Neural progenitor cell (in vitro differentiated cells): ENCODE results near the gene ABHD3. TPM values are rescaled to one million over a fixed set of nuclear protein-coding genes. Genes with fewer than 3 reads are reported as not detected.
"Not testable (repeated sequence)": the region's sequence is repeated elsewhere in the genome, so short reads cannot be mapped to it uniquely, and the experiment has no call there.

Experiments
- DNase-seq: peaks from one replicate; pipeline ENCODE4 v3.0.0-alpha.2; 2016; ENCODE audit warnings: low spot score
- H2AFZ ChIP-seq: fragments of 200-600 bp; sonication (generic); replicated peaks from 2 replicates; pipeline ENCODE4 v1.6.1; 2016; ENCODE audit warnings: antibody characterized with exemption
- H3F3A ChIP-seq: fragments of 200-600 bp; sonication (generic); 2 replicates; pipeline ENCODE4 v1.6.1; 2016; ENCODE audit warnings: antibody characterized with exemption, low read depth
- H3K27ac ChIP-seq: fragments of 200-600 bp; sonication (generic); 2 replicates; pipeline ENCODE4 v1.5.1; 2016; ENCODE audit warnings: mild to moderate bottlenecking
- H3K27me3 ChIP-seq: fragments of 200-600 bp; sonication (generic); 2 replicates; pipeline ENCODE4 v1.6.1; 2016; ENCODE audit warnings: mild to moderate bottlenecking, moderate library complexity
- H3K36me3 ChIP-seq: fragments of 200-600 bp; sonication (generic); 2 replicates; pipeline ENCODE4 v1.5.1; 2016
- H3K4me1 ChIP-seq: fragments of 200-600 bp; sonication (generic); 2 replicates; pipeline ENCODE4 v1.6.1; 2016; ENCODE audit warnings: mixed run types
- H3K4me2 ChIP-seq: fragments of 200-600 bp; sonication (generic); 2 replicates; pipeline ENCODE4 v1.6.1; 2016
- H3K4me3 ChIP-seq: fragments of 200-600 bp; sonication (generic); 2 replicates; pipeline ENCODE4 v1.5.1; 2016
- H3K79me2 ChIP-seq: fragments of 200-600 bp; sonication (generic); 2 replicates; pipeline ENCODE4 v1.6.1; 2016; ENCODE audit warnings: low read depth
- H3K9ac ChIP-seq: fragments of 200-600 bp; sonication (generic); 2 replicates; pipeline ENCODE4 v1.6.1; 2016
- H3K9me3 ChIP-seq: fragments of 200-600 bp; sonication (generic); 2 replicates; pipeline ENCODE4 v1.5.1; 2016; ENCODE audit warnings: low read depth
- H4K20me1 ChIP-seq: fragments of 200-600 bp; sonication (generic); 2 replicates; pipeline ENCODE4 v1.6.1; 2016; ENCODE audit warnings: low read depth
- H3K27ac Mint-ChIP-seq: 3 replicates; pipeline ENCODE4 v1.8.0; 2021; ENCODE audit warnings: mixed read lengths
- H3K27me3 Mint-ChIP-seq: 2 replicates; pipeline ENCODE4 v1.8.0; 2022; ENCODE audit warnings: low read depth, mild to moderate bottlenecking, inconsistent platforms, moderate library complexity, mixed read lengths; ENCODE audit not compliant: insufficient read depth
- H3K36me3 Mint-ChIP-seq: 3 replicates; pipeline ENCODE4 v1.8.0; 2021; ENCODE audit warnings: mixed read lengths
- H3K4me1 Mint-ChIP-seq: 3 replicates; pipeline ENCODE4 v1.8.0; 2021; ENCODE audit warnings: mixed read lengths
- H3K4me3 Mint-ChIP-seq: 3 replicates; pipeline ENCODE4 v1.8.0; 2021; ENCODE audit warnings: mild to moderate bottlenecking, moderate library complexity, mixed read lengths
- H3K9me3 Mint-ChIP-seq: 3 replicates; pipeline ENCODE4 v1.8.0; 2020; ENCODE audit warnings: mixed read lengths
- EZH2 ChIP-seq: fragments of 200-600 bp; sonication (generic); IDR thresholded peaks from 2 replicates; pipeline ENCODE4 v1.6.1; 2017; ENCODE audit warnings: antibody characterized with exemption, mild to moderate bottlenecking, moderate library complexity
- EZH2phosphoT487 ChIP-seq: fragments of 200-600 bp; sonication (generic); IDR thresholded peaks from 2 replicates; pipeline ENCODE4 v1.6.1; 2017; ENCODE audit warnings: antibody characterized with exemption
- total RNA-seq: library from RNA; depleted of rRNA; stranded (reverse); fragments of >200 nt; gene quantifications from 2 replicates; pipeline ENCODE4 v1.2.3, GENCODE V29; 2015; ENCODE audit warnings: low replicate concordance
- TF ChIP-seq, protein P1 (sequence below): fragments of 200-600 bp; sonication (generic); IDR thresholded peaks from 2 replicates; pipeline ENCODE4 v1.5.1; 2017; ENCODE audit warnings: antibody characterized with exemption, mild to moderate bottlenecking

ABHD3 gene
- total RNA-seq, 1 donor from 2014 or later, result 21.0 TPM

DNA sequence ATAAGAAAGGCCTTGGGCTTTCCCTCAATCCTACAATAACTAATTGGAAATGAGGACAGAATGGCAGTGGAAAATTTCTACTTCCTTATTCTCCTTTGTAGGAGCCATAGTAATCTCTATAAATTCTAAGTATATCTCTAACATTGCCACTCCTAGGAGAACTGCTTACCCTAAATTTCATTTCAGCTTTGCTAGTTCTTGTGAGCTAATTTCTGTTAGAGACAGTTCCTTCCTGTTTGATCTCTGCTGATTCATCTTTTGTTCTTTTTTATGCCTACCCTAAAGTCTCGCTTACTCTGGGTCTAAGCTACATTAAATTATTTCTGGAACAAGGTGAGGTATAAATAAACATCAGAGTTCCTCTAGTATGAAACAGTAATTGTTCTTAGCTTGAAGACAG is 25.7 kb downstream of the ABHD3 start:
- H3K4me1 Mint-ChIP-seq, result peaks cover 10% of the 10 kb centered on the region
- H3K27me3 Mint-ChIP-seq, result peaks cover 3% of the 10 kb centered on the region
- Histone ChIP-seq H3K4me3 (no peak overlapping the region), H3K4me2 (no peak overlapping the region), H3K4me1 (peaks cover 21% of the 10 kb centered on the region), H3K9me3 (no peaks in the 10 kb centered on the region), H3K27me3 (no peaks in the 10 kb centered on the region), H2AFZ (no peak overlapping the region), H3F3A (peaks cover 17% of the 10 kb centered on the region), H3K27ac (no peak overlapping the region), H4K20me1 (peaks cover 4% of the 10 kb centered on the region), H3K9ac (no peak overlapping the region), H3K79me2 (no peaks in the 10 kb centered on the region), H3K36me3 (no peaks in the 10 kb centered on the region)
- H3K27ac Mint-ChIP-seq, result no peak overlapping the region
- TF ChIP-seq, protein P1, sequence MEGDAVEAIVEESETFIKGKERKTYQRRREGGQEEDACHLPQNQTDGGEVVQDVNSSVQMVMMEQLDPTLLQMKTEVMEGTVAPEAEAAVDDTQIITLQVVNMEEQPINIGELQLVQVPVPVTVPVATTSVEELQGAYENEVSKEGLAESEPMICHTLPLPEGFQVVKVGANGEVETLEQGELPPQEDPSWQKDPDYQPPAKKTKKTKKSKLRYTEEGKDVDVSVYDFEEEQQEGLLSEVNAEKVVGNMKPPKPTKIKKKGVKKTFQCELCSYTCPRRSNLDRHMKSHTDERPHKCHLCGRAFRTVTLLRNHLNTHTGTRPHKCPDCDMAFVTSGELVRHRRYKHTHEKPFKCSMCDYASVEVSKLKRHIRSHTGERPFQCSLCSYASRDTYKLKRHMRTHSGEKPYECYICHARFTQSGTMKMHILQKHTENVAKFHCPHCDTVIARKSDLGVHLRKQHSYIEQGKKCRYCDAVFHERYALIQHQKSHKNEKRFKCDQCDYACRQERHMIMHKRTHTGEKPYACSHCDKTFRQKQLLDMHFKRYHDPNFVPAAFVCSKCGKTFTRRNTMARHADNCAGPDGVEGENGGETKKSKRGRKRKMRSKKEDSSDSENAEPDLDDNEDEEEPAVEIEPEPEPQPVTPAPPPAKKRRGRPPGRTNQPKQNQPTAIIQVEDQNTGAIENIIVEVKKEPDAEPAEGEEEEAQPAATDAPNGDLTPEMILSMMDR, result no peak
- no peak for TF ChIP-seq EZH2phosphoT487
- no peak for TF ChIP-seq EZH2
- H3K36me3 Mint-ChIP-seq, result no peaks in the 10 kb centered on the region
- H3K4me3 Mint-ChIP-seq, result no peak overlapping the region
- no peaks in the 10 kb centered on the region for H3K9me3 Mint-ChIP-seq
- no peak for DNase-seq

DNA sequence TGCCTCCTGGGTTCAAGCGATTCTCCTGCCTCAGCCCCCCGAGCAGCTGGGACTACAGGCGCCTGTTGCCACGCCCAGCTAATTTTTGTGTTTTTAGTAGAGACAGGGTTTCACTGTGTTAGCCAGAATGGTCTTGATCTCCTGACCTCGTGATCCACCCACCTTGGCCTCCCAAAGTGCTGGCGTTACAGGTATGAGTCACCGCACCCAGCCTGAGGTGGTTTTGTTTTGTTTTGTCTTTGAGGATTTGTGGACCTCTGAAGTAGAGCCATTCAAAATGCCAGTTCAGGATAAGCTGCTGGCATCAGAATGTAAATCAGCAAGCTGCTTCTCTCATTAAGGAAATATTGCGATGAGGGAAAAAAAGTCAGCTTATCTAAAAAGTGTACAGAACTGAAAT is 29.2 kb downstream of the ABHD3 start:
- H3K27ac ChIP-seq, DNase-seq, H3K9me3 Mint-ChIP-seq, H3K27me3 ChIP-seq, H3K36me3 ChIP-seq, H3K4me2 ChIP-seq, H3K79me2 ChIP-seq, H3K4me3 ChIP-seq, H3K4me3 Mint-ChIP-seq, H3K27me3 Mint-ChIP-seq, H3K36me3 Mint-ChIP-seq, H3K27ac Mint-ChIP-seq, H4K20me1 ChIP-seq, H3K9me3 ChIP-seq, H3F3A ChIP-seq, H2AFZ ChIP-seq, H3K4me1 ChIP-seq, H3K9ac ChIP-seq: not testable (repeated sequence)
- H3K4me1 Mint-ChIP-seq, result peaks cover 13% of the 10 kb centered on the region

DNA sequence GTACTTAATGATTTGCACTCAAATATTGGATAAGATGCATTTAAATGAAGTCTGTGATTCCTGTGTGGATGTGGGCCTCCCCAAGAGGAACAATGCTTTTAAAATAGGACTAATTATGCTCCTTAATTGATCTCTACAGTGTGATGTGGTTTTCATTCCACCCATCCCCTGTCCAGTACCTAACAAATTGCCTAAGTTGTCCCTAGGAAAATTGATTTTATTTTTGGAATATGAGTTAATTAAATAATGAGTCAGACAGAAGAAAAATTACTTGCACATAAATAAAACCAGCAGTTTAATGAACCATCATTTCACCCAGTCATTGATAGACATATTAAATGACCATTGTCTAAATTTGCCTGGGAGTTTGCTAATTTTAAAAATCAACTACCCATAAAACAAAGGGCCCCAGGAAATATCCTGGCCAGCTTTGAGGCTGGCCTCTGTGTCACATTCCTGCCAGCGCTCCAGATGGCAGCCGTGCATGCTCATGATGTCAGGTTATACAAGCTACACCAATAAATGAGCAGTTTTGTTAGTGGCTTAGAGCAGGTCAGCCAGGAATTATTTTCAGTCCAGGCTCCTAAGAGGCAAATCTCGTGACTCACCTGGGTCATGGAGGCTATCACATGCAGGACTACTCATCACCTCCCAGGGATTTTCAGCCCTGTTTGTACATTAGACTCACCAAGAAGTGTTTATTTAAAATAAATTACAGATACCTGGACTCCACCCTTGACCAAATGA is 31.9 kb downstream of the ABHD3 start:
- DNase-seq, result no peak
- H3K4me3 ChIP-seq, result no peak overlapping the region

More for the DNA sequence above, 31.9 kb downstream of the ABHD3 start:
- H3K4me1 Mint-ChIP-seq, result peaks cover 13% of the 10 kb centered on the region
- H3K79me2 ChIP-seq, result no peaks in the 10 kb centered on the region
- H3K27ac Mint-ChIP-seq, result no peak overlapping the region
- no peaks in the 10 kb centered on the region for H3K9me3 ChIP-seq
- no peak overlapping the region for H3K4me3 Mint-ChIP-seq
- no peaks in the 10 kb centered on the region for H3K9me3 Mint-ChIP-seq
- H2AFZ ChIP-seq, result no peak overlapping the region
- no peak overlapping the region for H3K9ac ChIP-seq
- H3K27me3 ChIP-seq, result no peaks in the 10 kb centered on the region
- H3K27ac ChIP-seq, result no peak overlapping the region
- peaks cover 6% of the 10 kb centered on the region for H3K27me3 Mint-ChIP-seq
- H3K4me1 ChIP-seq, result peaks cover 4% of the 10 kb centered on the region
- no peak overlapping the region for H3K4me2 ChIP-seq
- no peaks in the 10 kb centered on the region for H3K36me3 ChIP-seq
- no peaks in the 10 kb centered on the region for H3F3A ChIP-seq
- TF ChIP-seq, protein P1, result no peak
- TF ChIP-seq EZH2 (no peak), EZH2phosphoT487 (no peak)
- no peaks in the 10 kb centered on the region for H3K36me3 Mint-ChIP-seq
- no peaks in the 10 kb centered on the region for H4K20me1 ChIP-seq
